HCT116 (cell line): ENCODE measurements around the gene CPB1. TPM values are rescaled to one million over a fixed set of nuclear protein-coding genes. Genes with fewer than 3 reads are reported as not detected.
A peak's percentile ranks its signal among the peaks of the same experiment; 100 is the strongest.

Experiments
- ATAC-seq: fragments of 200-7000 bp; cut with Tn5 transposase; 2 replicates; pipeline ENCODE4 v1.9.1; 2020; ENCODE audit warnings: mild to moderate bottlenecking, moderate library complexity
- Bru-seq: library from RNA; stranded (reverse); fragments of 400-500 nt; gene quantifications from one replicate; lab custom pipeline; 2021; lab: Mats Ljungman, UMichigan
- BruChase-seq, 2 experiments: library from RNA; stranded (reverse); fragments of 400-500 nt; gene quantifications; one replicate each; lab custom pipeline; 2021; lab: Mats Ljungman, UMichigan
- BruUV-seq: library from RNA; stranded (reverse); fragments of 400-500 nt; replicated peaks from 2 replicates; lab custom pipeline; 2021; lab: Mats Ljungman, UMichigan
- CTCF ChIA-PET: fragments of 300-600 bp; sonication (Branson Sonifier 250); formaldehyde crosslinking; loops from one replicate; lab custom pipeline; 2021; ENCODE audit warnings: antibody characterized with exemption; lab: Charles Lee
- POLR2A ChIA-PET: fragments of 300-600, 350-600 bp; sonication (Branson Sonifier 250); formaldehyde crosslinking; loops from one replicate; lab custom pipeline; 2021; ENCODE audit warnings: antibody characterized with exemption; lab: Charles Lee
- RAD21 ChIA-PET, 2 experiments: fragments of 300-600 bp; sonication (Branson Sonifier 250); formaldehyde crosslinking; loops; one replicate each; lab custom pipeline; 2023; ENCODE audit warnings: low total read pairs in 2 of 2; ENCODE audit not compliant: uncharacterized antibody in 2 of 2, unreplicated experiment in 2 of 2, low non-redundant PET in 1 of 2; lab: Charles Lee
- DNase-seq: peaks from one replicate; pipeline ENCODE4 v3.0.0-alpha.2; 2010; ENCODE audit warnings: low read depth, low spot score
- H2AFZ ChIP-seq: fragments of 200-600 bp; shearing (Covaris generic), sonication (generic); 2 replicates; pipeline ENCODE4 v1.6.1; 2017; ENCODE audit warnings: low read depth, mixed run types, mixed read lengths, antibody characterized with exemption, low read length; ENCODE audit not compliant: poor library complexity, severe bottlenecking
- H3K27ac ChIP-seq: 2 replicates; pipeline ENCODE4 v1.5.1; 2012; ENCODE audit warnings: low read depth, low read length
- H3K27me3 ChIP-seq: fragments of 200-600 bp; sonication (generic); 2 replicates; pipeline ENCODE4 v1.6.1; 2016; ENCODE audit warnings: mixed run types, low read length, mixed read lengths; ENCODE audit not compliant: insufficient read depth
- H3K36me3 ChIP-seq, 2 experiments: fragments of 200-500 bp in 1 of 2; fragments of 200-600 bp in 1 of 2; sonication (Bioruptor generic) in 1 of 2; sonication (generic) in 1 of 2; 2 replicates each; pipeline versions ENCODE4 v1.5.1 to v1.6.1; 2014 to 2016; ENCODE audit warnings: low read length in 2 of 2, inconsistent platforms in 1 of 2, mixed read lengths in 1 of 2, mixed run types in 1 of 2; ENCODE audit not compliant: insufficient read depth in 2 of 2, control insufficient read depth in 1 of 2
- H3K4me1 ChIP-seq, 2 experiments: fragments of 200-600 bp in 1 of 2; sonication (generic) in 1 of 2; 2 replicates each; pipeline versions ENCODE4 v1.5.1 to v1.6.1; 2012 to 2017; ENCODE audit warnings: low read length in 2 of 2, inconsistent platforms in 1 of 2, mild to moderate bottlenecking in 1 of 2, mixed read lengths in 1 of 2, mixed run types in 1 of 2, moderate library complexity in 1 of 2; ENCODE audit not compliant: insufficient read depth in 2 of 2, control insufficient read depth in 1 of 2
- H3K4me2 ChIP-seq: fragments of 200-600 bp; sonication (generic); 2 replicates; pipeline ENCODE4 v1.6.1; 2017; ENCODE audit warnings: mixed run types, low read length, mixed read lengths
- H3K4me3 ChIP-seq, 2 experiments: fragments of 200-600 bp in 1 of 2; sonication (generic) in 1 of 2; replicated peaks in 1 of 2; 2 replicates each; pipeline ENCODE4 v1.5.1; 2011 to 2016; ENCODE audit warnings: low read length in 2 of 2, control low read depth in 1 of 2, low read depth in 1 of 2, mild to moderate bottlenecking in 1 of 2, mixed read lengths in 1 of 2, mixed run types in 1 of 2
- H3K79me2 ChIP-seq: fragments of 200-600 bp; sonication (generic); 2 replicates; pipeline ENCODE4 v1.6.1; 2017; ENCODE audit warnings: mild to moderate bottlenecking, mixed run types, low read length, moderate library complexity, mixed read lengths; ENCODE audit not compliant: insufficient read depth
- H3K9ac ChIP-seq: fragments of 200-600 bp; sonication (generic); 2 replicates; pipeline ENCODE4 v1.6.1; 2016; ENCODE audit warnings: low read length, mixed read lengths
- H3K9me2 ChIP-seq: fragments of 200-600 bp; sonication (generic), shearing (Covaris generic); 2 replicates; pipeline ENCODE4 v1.6.1; 2017; ENCODE audit warnings: mixed run types, mild to moderate bottlenecking, moderate library complexity; ENCODE audit not compliant: insufficient read depth
- H3K9me3 ChIP-seq, 2 experiments: fragments of 200-500 bp in 1 of 2; fragments of 200-600 bp in 1 of 2; sonication (Bioruptor generic) in 1 of 2; sonication (generic) in 1 of 2; 2 replicates each; pipeline ENCODE4 v1.6.1; 2014 to 2017; ENCODE audit warnings: low read length in 2 of 2, mixed read lengths in 2 of 2, inconsistent platforms in 1 of 2, low read depth in 1 of 2, mild to moderate bottlenecking in 1 of 2, mixed run types in 1 of 2, moderate library complexity in 1 of 2; ENCODE audit not compliant: control insufficient read depth in 1 of 2, insufficient read depth in 1 of 2
- H4K20me1 ChIP-seq: fragments of 200-600 bp; sonication (generic), shearing (Covaris generic); 2 replicates; pipeline ENCODE4 v1.6.1; 2017; ENCODE audit warnings: mixed run types, mild to moderate bottlenecking, moderate library complexity; ENCODE audit not compliant: insufficient read depth
- ATF3 ChIP-seq: IDR thresholded peaks from 2 replicates; pipeline ENCODE4 v1.6.1; 2012
- CTCF ChIP-seq, 3 experiments: fragments of 200-600 bp in 1 of 3; sonication (generic) in 1 of 3; IDR thresholded peaks in 2 of 3; conservative IDR thresholded peaks in 1 of 3; 2 replicates each; pipeline ENCODE4 v1.5.1; 2012 to 2017; ENCODE audit warnings: low read depth in 2 of 3, low read length in 2 of 3, antibody characterized with exemption in 1 of 3, borderline replicate concordance in 1 of 3, control low read depth in 1 of 3, mild to moderate bottlenecking in 1 of 3, mixed read lengths in 1 of 3, mixed run types in 1 of 3, moderate library complexity in 1 of 3; ENCODE audit not compliant: insufficient read depth in 1 of 3
- EGR1 ChIP-seq: IDR thresholded peaks from 2 replicates; pipeline ENCODE4 v1.6.1; 2012; ENCODE audit warnings: low read depth
- ELF1 ChIP-seq: IDR thresholded peaks from 2 replicates; pipeline ENCODE4 v1.6.1; 2012; ENCODE audit warnings: low read depth, borderline replicate concordance
- FOSL1 ChIP-seq: IDR thresholded peaks from 2 replicates; pipeline ENCODE4 v1.6.1; 2012; ENCODE audit warnings: low read depth
- JUND ChIP-seq: IDR thresholded peaks from 2 replicates; pipeline ENCODE4 v1.6.1; 2012
- MAX ChIP-seq: IDR thresholded peaks from 2 replicates; pipeline ENCODE4 v1.6.1; 2012
- RAD21 ChIP-seq: IDR thresholded peaks from 2 replicates; pipeline ENCODE4 v1.6.1; 2012; ENCODE audit warnings: low read depth, mild to moderate bottlenecking
- REST ChIP-seq: IDR thresholded peaks from 2 replicates; pipeline ENCODE4 v1.6.1; 2012; ENCODE audit warnings: low read depth
- SIN3A ChIP-seq: IDR thresholded peaks from 2 replicates; pipeline ENCODE4 v1.6.1; 2012; ENCODE audit warnings: low read depth
- SP1 ChIP-seq: IDR thresholded peaks from 2 replicates; pipeline ENCODE4 v1.6.1; 2012; ENCODE audit warnings: low read depth
- SRF ChIP-seq: IDR thresholded peaks from 2 replicates; pipeline ENCODE4 v1.6.1; 2012; ENCODE audit warnings: low read depth
- YY1 ChIP-seq: IDR thresholded peaks from 2 replicates; pipeline ENCODE4 v1.6.1; 2011; ENCODE audit warnings: low read length, low read depth, moderate library complexity, mild to moderate bottlenecking; ENCODE audit not compliant: insufficient replicate concordance; ENCODE audit errors: extremely low read depth
- ZFX ChIP-seq: fragments of 450-650 bp; IDR thresholded peaks from 2 replicates; pipeline ENCODE4 v1.6.1; 2017
- ZNF274 ChIP-seq: fragments of 200-500 bp; sonication (Bioruptor generic); IDR thresholded peaks from 2 replicates; pipeline ENCODE4 v1.6.1; 2014; ENCODE audit warnings: mild to moderate bottlenecking, low read depth, low read length, inconsistent platforms
- intact Hi-C: fragments of 100-400 bp; cut with micrococcal nuclease; formaldehyde crosslinking; loops from 2 replicates; pipeline ENCODE4 v1.10.0; 2022
- long read RNA-seq: library from polyadenylated mRNA; unstranded; transcript quantifications from one replicate; pipeline ENCODE4 v2.0.0, GENCODE V29; 2021; ENCODE audit not compliant: unreplicated experiment
- polyA plus RNA-seq: library from polyadenylated mRNA; unstranded; fragments of >200 nt; gene quantifications from 2 replicates; pipeline ENCODE4 v1.2.1, GENCODE V29; 2012; ENCODE audit warnings: missing spikeins
- total RNA-seq: library from RNA; stranded (reverse); gene quantifications from one replicate; pipeline ENCODE4 v1.2.1, GENCODE V29; 2021; ENCODE audit not compliant: unreplicated experiment

The CPB1 gene
- total RNA-seq (6.2 TPM), Bru-seq, nascent RNA (not detected), BruChase-seq, experiment 1, labeled RNA remaining after a 6-hour chase (percentile 1 among the genes with signal in this experiment), BruChase-seq, experiment 2, labeled RNA remaining after a 2-hour chase (not detected)
- not detected in 2 replicates for polyA plus RNA-seq
- long read RNA-seq: 0 reads

GRCh38 chr3:148827585-148827984, at the start of gene CPB1:
TSS of gene CPB1 (plus strand) at chr3:148827811. CDS start at chr3:148827824, 13 bp downstream.
- H2AFZ ChIP-seq: no peak within 1 kb of the TSS
- no peak within 1 kb of the TSS for H3K27ac ChIP-seq
- H3K79me2 ChIP-seq: no peaks in the 10 kb centered on the region
- H3K9me3 ChIP-seq: no peaks in the 10 kb centered on the region
- H4K20me1 ChIP-seq: no peaks in the 10 kb centered on the region
- CTCF ChIA-PET: no interaction called here
- intact Hi-C loops: no loop called here
- no peaks in the 10 kb centered on the region for H3K27me3 ChIP-seq
- no peak for ATAC-seq
- no peak within 1 kb of the TSS for H3K4me2 ChIP-seq
- RAD21 ChIA-PET: no interaction called here
- no peaks in the 10 kb centered on the region for H3K9me2 ChIP-seq
- DNase-seq: no peak
- BruUV-seq: no TSS peak
- no peak within 1 kb of the TSS for H3K9ac ChIP-seq
- no peak within 1 kb of the TSS for H3K4me3 ChIP-seq
- POLR2A ChIA-PET: no interaction called here
- no peak for TF ChIP-seq ZNF274
- TF ChIP-seq YY1: no peak
- TF ChIP-seq SIN3A: no peak
- TF ChIP-seq, all 23 proteins: peak for 0
- H3K36me3 ChIP-seq: no peaks in the 10 kb centered on the region
- H3K4me1 ChIP-seq: no peaks in the 10 kb centered on the region

GRCh38 chr3:148778926-148779325, 48.7 kb upstream of the CPB1 start:
- intact Hi-C loops: no loop called here
- no peak for ATAC-seq
- Histone ChIP-seq H3K36me3 (no peaks in the 10 kb centered on the region), H3K9me2 (no peaks in the 10 kb centered on the region), H3K9me3 (no peaks in the 10 kb centered on the region), H3K79me2 (no peaks in the 10 kb centered on the region), H3K4me1 (no peaks in the 10 kb centered on the region), H3K9ac (no peak overlapping the region), H4K20me1 (no peaks in the 10 kb centered on the region), H3K4me3 (no peak overlapping the region), H2AFZ (no peak overlapping the region), H3K4me2 (no peak overlapping the region), H3K27ac (no peak overlapping the region), H3K27me3 (no peaks in the 10 kb centered on the region)
- ChIA-PET RAD21 (no interaction called here), CTCF (no interaction called here), POLR2A (no interaction called here)
- DNase-seq: no peak
- no TSS peak for BruUV-seq
- TF ChIP-seq SRF: no peak
- no peak for TF ChIP-seq ELF1
- TF ChIP-seq ZFX: no peak
- TF ChIP-seq JUND: no peak
- TF ChIP-seq SP1: no peak
- no peak for TF ChIP-seq FOSL1
- no peak for TF ChIP-seq MAX
- TF ChIP-seq RAD21: no peak
- TF ChIP-seq SIN3A: no peak
- no peak for TF ChIP-seq ATF3
- TF ChIP-seq REST: no peak
- no peak for TF ChIP-seq EGR1
- no peak for TF ChIP-seq CTCF (IDR thresholded peaks at IDR 0.05 in 2 of 3, conservative IDR thresholded peaks at IDR 0.05 in 1 of 3; ENCODE audit: borderline replicate concordance in 1 of 3, insufficient read depth in 1 of 3, low read depth in 2 of 3, low read length in 2 of 3)
